Measurements from ENCODE around the gene NCK2. TPM values are rescaled to one million over a fixed set of nuclear protein-coding genes. Genes with fewer than 3 reads are reported as not detected.

The NCK2 gene
- total RNA-seq, 6 experiments from 2014 or later, result 18.6 to 20.2 (median 19.8) TPM

DNA sequence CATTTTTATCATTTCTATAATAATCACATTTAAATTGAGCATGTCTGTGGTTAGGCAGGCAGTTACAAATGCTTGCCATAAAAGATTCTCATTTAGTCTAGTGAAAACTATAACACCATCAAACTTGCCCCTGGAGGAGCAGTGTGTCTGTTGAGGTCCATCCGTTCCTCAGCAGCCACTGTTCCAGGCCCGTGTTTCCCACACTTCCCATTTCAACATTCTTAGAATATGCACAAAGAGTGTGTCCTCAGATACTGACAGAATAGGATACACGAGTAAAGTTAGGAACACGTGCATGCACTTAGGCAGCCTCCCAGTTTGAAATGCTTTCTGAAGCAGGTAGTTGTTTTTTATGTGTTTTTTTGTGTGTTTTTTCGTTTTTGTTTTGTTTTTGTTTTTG lies 39.9 kb downstream of the NCK2 start:
- Mint-ChIP-seq H3K4me1 (ENCODE audit: low read depth) (peaks cover 19% of the 10 kb centered on the region), H3K9me3 (no peaks in the 10 kb centered on the region), H3K4me3 (no peak overlapping the region), H3K27me3 (ENCODE audit: insufficient read depth) (peaks cover 2% of the 10 kb centered on the region), H3K27ac (no peak overlapping the region), H3K36me3 (ENCODE audit: low read depth) (no peaks in the 10 kb centered on the region)
- TF ChIP-seq, protein P1, sequence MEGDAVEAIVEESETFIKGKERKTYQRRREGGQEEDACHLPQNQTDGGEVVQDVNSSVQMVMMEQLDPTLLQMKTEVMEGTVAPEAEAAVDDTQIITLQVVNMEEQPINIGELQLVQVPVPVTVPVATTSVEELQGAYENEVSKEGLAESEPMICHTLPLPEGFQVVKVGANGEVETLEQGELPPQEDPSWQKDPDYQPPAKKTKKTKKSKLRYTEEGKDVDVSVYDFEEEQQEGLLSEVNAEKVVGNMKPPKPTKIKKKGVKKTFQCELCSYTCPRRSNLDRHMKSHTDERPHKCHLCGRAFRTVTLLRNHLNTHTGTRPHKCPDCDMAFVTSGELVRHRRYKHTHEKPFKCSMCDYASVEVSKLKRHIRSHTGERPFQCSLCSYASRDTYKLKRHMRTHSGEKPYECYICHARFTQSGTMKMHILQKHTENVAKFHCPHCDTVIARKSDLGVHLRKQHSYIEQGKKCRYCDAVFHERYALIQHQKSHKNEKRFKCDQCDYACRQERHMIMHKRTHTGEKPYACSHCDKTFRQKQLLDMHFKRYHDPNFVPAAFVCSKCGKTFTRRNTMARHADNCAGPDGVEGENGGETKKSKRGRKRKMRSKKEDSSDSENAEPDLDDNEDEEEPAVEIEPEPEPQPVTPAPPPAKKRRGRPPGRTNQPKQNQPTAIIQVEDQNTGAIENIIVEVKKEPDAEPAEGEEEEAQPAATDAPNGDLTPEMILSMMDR (IDR thresholded peaks at IDR 0.05), result no peak
- no peak for DNase-seq

DNA sequence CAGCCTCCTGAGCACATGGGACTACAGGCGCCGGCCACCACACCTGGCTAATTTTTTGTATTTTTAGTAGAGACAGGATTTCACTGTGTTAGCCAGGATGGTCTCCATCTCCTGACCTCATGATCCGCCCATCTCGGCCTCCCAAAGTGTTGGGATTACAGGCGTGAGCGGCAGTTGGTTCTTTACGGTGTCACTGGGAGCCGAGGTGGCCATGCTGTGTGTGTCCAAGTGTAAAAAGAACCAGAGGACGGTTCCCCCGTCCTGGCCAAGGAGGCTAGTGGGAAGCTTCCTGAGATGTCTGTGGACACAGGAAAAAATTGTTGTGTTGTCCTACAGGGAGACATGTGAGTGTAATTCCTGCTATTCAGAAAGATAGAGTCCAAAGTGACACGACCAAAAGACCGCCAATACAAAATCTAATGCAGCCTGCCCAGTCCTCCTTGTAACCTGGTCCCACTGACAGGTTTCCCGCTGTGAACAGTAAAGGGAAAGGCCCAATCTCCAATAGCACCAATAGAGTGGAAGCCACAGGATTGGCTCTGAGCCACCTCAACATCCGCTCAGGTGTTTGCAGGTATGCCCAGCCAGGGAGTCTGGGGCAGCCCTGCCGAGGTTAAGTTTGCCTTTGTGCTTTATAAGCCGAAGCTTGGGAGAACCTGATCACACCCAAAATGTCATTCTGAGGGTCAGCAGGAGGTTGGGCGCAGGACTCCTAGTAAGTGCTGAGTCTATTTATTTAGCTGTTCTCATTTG lies 40.6 kb downstream of the NCK2 start:
- H3K27ac Mint-ChIP-seq, result no peak overlapping the region
- H3K27me3 Mint-ChIP-seq (ENCODE audit: insufficient read depth), result peaks cover 4% of the 10 kb centered on the region
- peaks cover 25% of the 10 kb centered on the region for H3K4me1 Mint-ChIP-seq (ENCODE audit: low read depth)
- DNase-seq, result no peak
- TF ChIP-seq, protein P1 (IDR thresholded peaks at IDR 0.05), result no peak
- H3K9me3 Mint-ChIP-seq, result no peaks in the 10 kb centered on the region
- no peaks in the 10 kb centered on the region for H3K36me3 Mint-ChIP-seq (ENCODE audit: low read depth)
- no peak overlapping the region for H3K4me3 Mint-ChIP-seq

GRCh38 chr2:105786231-105787230 lies 41.8 kb downstream of the NCK2 start:
- Mint-ChIP-seq H3K4me3 (no peak overlapping the region), H3K9me3 (no peaks in the 10 kb centered on the region), H3K36me3 (ENCODE audit: low read depth) (no peaks in the 10 kb centered on the region), H3K27ac (no peak overlapping the region), H3K4me1 (ENCODE audit: low read depth) (peaks cover 25% of the 10 kb centered on the region), H3K27me3 (ENCODE audit: insufficient read depth) (peaks cover 4% of the 10 kb centered on the region)
- no peak for DNase-seq
- TF ChIP-seq, protein P1 (IDR thresholded peaks at IDR 0.05), result no peak

DNA sequence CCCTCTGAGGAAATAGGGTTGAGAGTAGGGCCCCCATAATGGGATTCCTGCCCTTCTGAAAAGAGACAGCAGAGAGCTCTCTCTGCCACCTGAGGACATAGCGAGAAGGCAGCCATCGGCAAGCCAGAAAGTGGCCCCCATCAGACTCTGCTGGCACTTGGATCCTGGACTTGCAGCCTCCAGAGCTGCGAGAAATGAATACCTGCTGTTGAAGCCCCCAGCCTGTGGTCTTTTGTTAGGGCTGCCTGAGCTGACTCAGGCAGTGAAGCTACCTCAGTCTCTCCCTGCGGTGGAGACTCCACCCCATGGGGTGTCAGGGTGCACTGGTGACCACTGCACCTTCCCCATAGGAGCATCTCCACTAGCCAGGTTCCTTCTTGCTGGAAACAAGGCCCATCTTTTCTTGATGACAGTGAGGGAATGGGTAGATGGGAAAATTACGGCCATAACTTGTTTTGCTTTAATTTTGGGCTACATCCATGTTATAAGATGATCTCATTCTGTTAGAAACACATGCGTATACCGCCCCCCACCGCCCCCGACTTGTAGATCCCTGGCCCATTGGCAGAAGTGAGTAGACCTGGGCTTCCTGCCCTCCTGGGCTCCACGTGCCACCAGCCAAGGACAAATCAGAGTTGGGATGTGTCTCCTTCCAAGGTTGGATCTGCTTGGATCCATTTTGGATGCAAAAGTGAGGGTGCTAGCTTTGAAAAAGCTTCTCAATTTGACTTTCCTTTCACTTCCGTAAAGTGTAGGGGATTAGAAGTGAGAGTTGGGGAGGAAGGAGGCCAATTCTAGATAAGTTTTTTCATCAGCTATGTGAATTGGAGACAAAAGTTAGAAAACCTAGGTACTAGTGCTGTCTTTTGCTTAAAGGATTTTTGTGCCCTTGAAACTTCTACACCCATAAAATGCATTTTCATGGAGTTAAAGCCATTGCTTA lies 42.9 kb downstream of the NCK2 start:
- no peak overlapping the region for H3K27ac Mint-ChIP-seq
- peaks cover 25% of the 10 kb centered on the region for H3K4me1 Mint-ChIP-seq (ENCODE audit: low read depth)

More for the DNA sequence above, 42.9 kb downstream of the NCK2 start:
- no peaks in the 10 kb centered on the region for H3K36me3 Mint-ChIP-seq (ENCODE audit: low read depth)
- no peak for DNase-seq
- TF ChIP-seq, protein P1 (IDR thresholded peaks at IDR 0.05), result no peak
- H3K27me3 Mint-ChIP-seq (ENCODE audit: insufficient read depth), result peaks cover 4% of the 10 kb centered on the region
- H3K4me3 Mint-ChIP-seq, result no peak overlapping the region
- H3K9me3 Mint-ChIP-seq, result no peaks in the 10 kb centered on the region

Data from HFFc6 (cell line).